HUES64 (cell line): ENCODE data around the gene HDLBP.

Source experiments
- H3K27ac ChIP-seq: 2 replicates; pipeline ENCODE4 v1.7.0; 2013; ENCODE audit warnings: low read depth, low read length, inconsistent platforms
- H3K27me3 ChIP-seq: 2 replicates; pipeline ENCODE4 v1.6.1; 2013; ENCODE audit warnings: mild to moderate bottlenecking, low read length; ENCODE audit not compliant: insufficient read depth
- H3K36me3 ChIP-seq: 2 replicates; pipeline ENCODE4 v1.6.1; 2013; ENCODE audit warnings: mild to moderate bottlenecking, low read length; ENCODE audit not compliant: insufficient read depth
- H3K4me1 ChIP-seq: 2 replicates; pipeline ENCODE4 v1.6.1; 2013; ENCODE audit warnings: mild to moderate bottlenecking, low read length, moderate library complexity; ENCODE audit not compliant: insufficient read depth
- H3K4me3 ChIP-seq: 2 replicates; pipeline ENCODE4 v1.5.1; 2013; ENCODE audit warnings: mild to moderate bottlenecking, low read length, moderate library complexity
- H3K9ac ChIP-seq: 2 replicates; pipeline ENCODE4 v1.6.1; 2013; ENCODE audit warnings: mild to moderate bottlenecking, low read depth, low read length
- H3K9me3 ChIP-seq: 2 replicates; pipeline ENCODE4 v1.6.1; 2013; ENCODE audit warnings: low read depth, low read length; ENCODE audit not compliant: insufficient read depth
- WGBS: fragments of 150-250, 120-280 bp; methylation state at CpG from one replicate; pipeline ENCODE4 v1.1.7; 2013; ENCODE audit warnings: missing lambda C conversion rate; 5-methylcytosine and 5-hydroxymethylcytosine counted together

Gene HDLBP

DNA sequence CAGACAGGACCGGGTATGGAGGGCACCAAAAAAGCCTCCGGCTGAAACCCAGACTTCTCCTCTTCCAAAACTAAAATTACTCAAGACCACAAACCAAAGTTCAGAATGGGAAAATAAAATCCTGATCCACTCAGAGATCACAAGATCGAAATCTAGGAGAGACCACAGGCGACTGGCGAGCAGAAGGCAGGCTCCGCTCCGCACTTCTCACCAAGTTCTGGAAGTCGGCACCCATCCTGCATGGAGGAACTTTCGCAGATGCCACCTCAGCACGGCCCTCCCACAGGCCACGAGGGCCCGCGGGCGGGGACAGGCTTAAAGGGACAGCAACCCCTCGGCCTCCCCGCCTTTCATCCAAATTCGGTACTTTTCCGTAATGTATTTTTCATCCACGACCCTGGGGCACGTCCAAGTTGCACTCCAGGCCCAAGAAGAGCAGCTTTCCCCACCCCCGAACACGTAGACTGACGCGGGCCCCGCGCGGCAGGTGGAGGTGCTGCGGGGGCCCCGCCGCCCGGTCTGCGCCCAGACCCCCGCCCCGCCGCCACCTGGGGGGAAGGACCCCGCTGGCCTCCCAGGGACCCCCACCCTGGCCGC, 43.7 kb downstream of the HDLBP start:
- 13% methylated on average over 37 of the region's 37 CpGs for WGBS
- H3K4me1 ChIP-seq: no peaks in the 10 kb centered on the region; the same call in 1 of the 2 replicates

DNA sequence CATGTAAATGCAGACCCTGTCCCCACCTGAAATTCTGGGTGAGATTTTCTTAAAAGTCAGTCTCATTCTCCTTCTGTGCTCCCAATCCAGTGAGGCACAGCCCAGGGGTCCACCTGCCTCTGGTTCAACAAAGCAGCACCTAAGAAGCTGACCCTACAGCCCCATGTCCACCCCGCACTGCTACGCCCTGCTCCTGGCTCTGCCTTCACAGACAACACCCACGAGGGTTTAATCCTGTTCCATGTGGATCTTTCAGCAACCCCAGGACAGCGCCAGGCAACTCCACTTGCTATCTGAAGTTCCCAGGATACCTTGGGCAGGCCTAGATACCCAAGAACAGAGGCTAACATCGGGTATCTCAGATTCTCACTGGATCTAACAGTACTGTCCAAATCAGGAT, 44.9 kb downstream of the HDLBP start:
- no peaks in the 10 kb centered on the region for H3K9me3 ChIP-seq
- H3K27me3 ChIP-seq: no peaks in the 10 kb centered on the region
- no peak overlapping the region for H3K9ac ChIP-seq
- H3K4me3 ChIP-seq: no peak overlapping the region
- no peaks in the 10 kb centered on the region; the same call in 1 of the 2 replicates for H3K4me1 ChIP-seq
- no peak overlapping the region for H3K27ac ChIP-seq
- H3K36me3 ChIP-seq: peaks cover 32% of the 10 kb centered on the region
- WGBS: 88% methylated on average over 5 of the region's 5 CpGs

More for the DNA sequence above, 43.7 kb downstream of the HDLBP start:
- H3K27ac ChIP-seq: no peak overlapping the region
- peak overlapping the region; percentile 68 for H3K4me3 ChIP-seq
- no peaks in the 10 kb centered on the region for H3K9me3 ChIP-seq
- H3K36me3 ChIP-seq: peaks cover 19% of the 10 kb centered on the region
- no peaks in the 10 kb centered on the region for H3K27me3 ChIP-seq
- peak overlapping the region; percentile 75 for H3K9ac ChIP-seq

DNA sequence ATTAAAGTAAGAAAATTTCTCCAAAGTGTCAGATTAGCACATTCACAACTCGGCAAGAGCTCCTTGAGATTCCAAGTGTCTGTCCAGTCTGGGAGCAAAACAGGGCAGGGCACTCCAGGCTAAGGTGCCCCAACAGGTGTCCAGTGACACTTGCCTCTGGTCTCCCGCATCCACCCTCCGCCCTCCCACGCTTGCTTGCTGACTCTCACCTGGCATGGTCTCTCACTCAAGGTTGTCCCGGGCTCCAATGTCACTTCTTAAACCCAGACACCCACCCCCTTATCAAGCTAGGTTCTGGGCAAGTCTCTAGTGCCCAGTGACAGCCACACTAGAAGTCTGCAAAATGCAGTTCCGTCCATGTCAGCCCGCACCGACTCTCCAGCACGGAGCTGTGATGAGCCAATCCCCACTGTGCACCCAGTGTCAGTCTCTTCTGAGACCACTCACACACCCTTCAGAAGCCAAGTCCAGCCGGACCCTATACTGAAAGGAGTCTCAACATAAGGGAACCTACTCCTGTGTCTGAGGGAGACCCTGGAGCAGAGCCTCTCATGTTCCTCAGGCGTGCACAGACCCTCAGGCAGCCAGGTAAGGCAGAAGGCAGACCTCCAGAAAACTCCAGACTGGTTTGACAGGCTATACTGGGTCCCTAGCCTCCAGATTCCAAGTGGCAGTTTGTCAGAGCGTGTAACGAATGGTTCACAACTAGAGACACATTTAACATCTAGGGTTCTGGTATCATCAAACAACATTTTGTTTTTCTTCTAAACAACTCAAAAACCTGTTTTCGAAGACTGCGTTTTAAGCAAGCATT, 45.6 kb downstream of the HDLBP start:
- Histone ChIP-seq H3K9ac (no peak overlapping the region), H3K4me3 (no peak overlapping the region), H3K36me3 (peaks cover 38% of the 10 kb centered on the region), H3K27ac (no peak overlapping the region), H3K27me3 (no peaks in the 10 kb centered on the region), H3K4me1 (no peaks in the 10 kb centered on the region; the same call in 1 of the 2 replicates), H3K9me3 (no peaks in the 10 kb centered on the region)
- WGBS: 95% methylated on average over 15 of the region's 15 CpGs

DNA sequence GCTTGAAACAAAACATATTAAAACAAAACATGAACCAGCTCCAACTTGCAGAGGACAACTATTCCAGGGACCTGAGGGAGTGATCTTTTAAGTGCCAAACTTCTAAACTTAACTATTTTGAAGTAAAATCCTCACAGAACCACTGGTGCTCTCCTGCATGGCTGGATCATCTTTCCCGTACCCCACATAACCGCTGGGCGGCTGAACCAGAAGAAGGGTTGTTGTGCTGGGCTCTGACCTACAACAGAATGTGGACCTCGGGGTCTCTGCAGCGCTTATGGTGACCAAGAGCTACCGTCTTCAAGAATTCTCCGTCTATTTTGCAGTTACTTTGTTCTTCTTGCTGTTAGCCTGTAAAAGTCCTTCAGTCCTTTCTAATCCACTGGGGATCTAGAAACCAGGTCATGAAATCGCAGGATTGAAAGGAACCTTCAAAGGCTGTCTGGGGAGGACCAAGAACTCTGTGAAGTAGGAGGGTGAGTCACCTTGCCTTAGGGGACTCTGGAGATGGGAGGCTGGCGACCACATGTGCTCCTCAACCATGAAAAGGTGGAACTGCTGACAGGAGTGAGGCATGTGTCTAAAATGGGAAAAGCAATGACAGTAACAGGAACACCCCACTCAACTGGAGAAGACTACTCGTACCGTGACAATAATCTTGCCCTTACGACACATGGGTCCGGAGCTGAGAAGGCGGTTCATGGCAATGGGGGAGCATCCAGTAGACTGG, 46.6 kb downstream of the HDLBP start:
- Histone ChIP-seq H3K4me1 (no peaks in the 10 kb centered on the region; the same call in 1 of the 2 replicates), H3K27ac (no peak overlapping the region), H3K36me3 (peaks cover 46% of the 10 kb centered on the region), H3K27me3 (no peaks in the 10 kb centered on the region), H3K4me3 (no peak overlapping the region), H3K9ac (no peak overlapping the region), H3K9me3 (no peaks in the 10 kb centered on the region)
- WGBS: 92% methylated on average over 14 of the region's 14 CpGs

DNA sequence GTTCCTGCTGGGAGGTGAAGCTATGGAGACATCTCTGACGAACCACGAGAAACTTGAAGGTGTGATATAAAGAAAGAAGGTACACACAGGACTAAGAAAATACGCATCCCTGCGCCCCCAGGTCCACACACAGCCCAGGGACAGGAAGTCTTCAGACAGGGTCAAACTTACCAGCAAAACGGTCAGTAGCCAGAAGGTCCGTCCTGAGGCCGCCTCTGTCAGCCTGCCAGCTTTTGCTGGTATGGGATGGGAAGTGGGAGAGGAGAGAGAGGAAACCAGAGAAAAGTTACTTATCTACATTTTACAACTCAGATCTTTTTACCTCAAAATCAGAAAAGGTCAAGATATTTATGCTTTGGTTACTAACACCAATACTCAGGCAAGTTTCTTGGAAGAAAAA, 47.2 kb downstream of the HDLBP start:
- no peak overlapping the region for H3K27ac ChIP-seq
- no peaks in the 10 kb centered on the region; the same call in 1 of the 2 replicates for H3K4me1 ChIP-seq
- 95% methylated on average over 7 of the region's 7 CpGs for WGBS
- no peak overlapping the region for H3K4me3 ChIP-seq
- no peaks in the 10 kb centered on the region for H3K9me3 ChIP-seq
- no peak overlapping the region for H3K9ac ChIP-seq
- peaks cover 52% of the 10 kb centered on the region for H3K36me3 ChIP-seq
- no peaks in the 10 kb centered on the region for H3K27me3 ChIP-seq

DNA sequence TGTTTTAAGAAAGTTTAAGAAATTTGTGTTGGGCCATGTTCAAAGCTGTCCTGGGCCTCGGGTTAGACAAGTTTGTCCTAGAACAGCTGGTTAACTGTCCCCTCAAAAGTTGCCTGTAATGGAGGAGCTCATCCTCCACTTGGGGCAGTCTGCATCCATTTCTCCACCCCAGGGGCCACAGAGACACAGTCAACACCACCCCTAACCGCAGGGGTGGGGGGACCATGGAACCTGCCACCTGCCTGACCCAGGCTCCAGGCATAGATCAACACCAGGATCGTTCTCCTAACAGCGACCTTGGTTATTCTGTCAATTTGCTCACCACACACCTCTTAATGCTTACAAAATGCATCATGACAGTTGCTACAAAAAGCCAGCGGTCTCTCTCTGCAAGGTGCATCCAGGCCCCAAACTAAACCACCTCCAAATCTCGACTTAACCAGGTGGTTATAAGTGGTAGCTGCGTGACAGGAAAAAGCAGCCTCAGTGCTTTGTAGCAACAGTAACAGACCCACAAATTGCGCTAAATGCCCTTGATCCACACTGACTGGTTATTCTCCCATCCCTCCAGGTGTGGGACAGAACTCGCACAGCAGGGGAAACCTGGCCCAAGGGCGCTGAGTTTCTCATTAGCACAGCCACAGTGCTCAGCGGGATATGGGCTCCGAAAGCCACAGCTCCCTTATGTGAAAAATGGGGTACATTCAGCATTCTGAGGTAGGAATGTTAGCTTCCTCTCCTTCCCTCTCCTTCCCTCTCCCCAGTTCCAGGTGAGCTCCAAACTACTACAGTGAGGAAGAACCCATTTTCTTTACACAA, 48.0 kb downstream of the HDLBP start:
- Histone ChIP-seq H3K4me3 (no peak overlapping the region), H3K9me3 (no peaks in the 10 kb centered on the region), H3K27ac (0 out of 2 replicates have a peak overlapping the region, but pooled peaks have one; percentile 10), H3K9ac (no peak overlapping the region; the same call in 1 of the 2 replicates), H3K27me3 (no peaks in the 10 kb centered on the region), H3K4me1 (no peaks in the 10 kb centered on the region; the same call in 1 of the 2 replicates), H3K36me3 (peaks cover 60% of the 10 kb centered on the region)
- 85% methylated on average over 12 of the region's 12 CpGs for WGBS

DNA sequence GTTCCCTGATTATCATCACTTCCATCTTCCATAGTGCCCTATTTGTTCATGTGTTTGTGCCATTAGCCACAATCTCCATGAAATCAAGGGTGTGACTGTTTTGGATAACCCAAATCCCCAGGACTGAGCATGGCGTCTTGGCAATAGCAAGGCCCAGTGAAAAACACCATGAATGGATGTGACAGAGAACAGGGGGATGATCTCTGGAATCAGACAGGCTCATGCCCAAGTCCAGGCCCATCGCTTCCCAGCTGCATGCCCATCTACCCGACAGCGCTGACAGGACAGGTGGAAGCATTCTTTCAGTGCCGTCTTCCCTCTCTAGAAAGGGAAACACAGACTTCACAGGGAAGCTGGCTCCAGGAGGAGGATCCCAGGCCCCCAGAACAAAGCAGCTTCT, 50.0 kb downstream of the HDLBP start:
- no peaks in the 10 kb centered on the region for H3K27me3 ChIP-seq
- no peaks in the 10 kb centered on the region for H3K9me3 ChIP-seq
- peaks cover 80% of the 10 kb centered on the region for H3K36me3 ChIP-seq
- WGBS: 97% methylated on average over 5 of the region's 5 CpGs
- no peak overlapping the region for H3K9ac ChIP-seq
- no peak overlapping the region for H3K4me3 ChIP-seq
- no peak overlapping the region for H3K27ac ChIP-seq
- no peaks in the 10 kb centered on the region; the same call in 1 of the 2 replicates for H3K4me1 ChIP-seq

DNA sequence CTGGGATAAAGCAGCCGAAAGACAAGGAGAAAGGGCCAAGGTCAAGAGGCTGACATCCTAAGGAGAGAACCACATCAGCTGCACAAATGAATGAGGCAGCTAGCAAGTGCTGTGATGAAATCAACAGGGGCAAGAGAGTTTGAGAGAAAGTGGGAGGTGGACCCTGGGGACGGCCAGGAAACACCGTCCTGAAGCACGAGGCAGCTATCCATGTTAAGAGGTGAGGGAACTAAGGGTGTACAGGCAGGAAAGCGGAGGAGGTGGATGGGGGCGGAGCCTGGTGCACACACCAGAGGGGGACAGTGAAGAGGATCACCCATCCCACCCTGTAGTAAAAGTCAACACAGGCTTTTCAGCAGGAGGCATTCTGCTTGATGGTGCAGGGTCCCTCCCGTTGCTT, 52.4 kb downstream of the HDLBP start:
- no peak overlapping the region for H3K27ac ChIP-seq
- H3K9me3 ChIP-seq: no peaks in the 10 kb centered on the region
- H3K27me3 ChIP-seq: no peaks in the 10 kb centered on the region
- no peak overlapping the region for H3K9ac ChIP-seq
- no peak overlapping the region for H3K4me3 ChIP-seq
- H3K36me3 ChIP-seq: peaks cover 96% of the 10 kb centered on the region
- no peaks in the 10 kb centered on the region for H3K4me1 ChIP-seq
- WGBS: 94% methylated on average over 7 of the region's 7 CpGs

DNA sequence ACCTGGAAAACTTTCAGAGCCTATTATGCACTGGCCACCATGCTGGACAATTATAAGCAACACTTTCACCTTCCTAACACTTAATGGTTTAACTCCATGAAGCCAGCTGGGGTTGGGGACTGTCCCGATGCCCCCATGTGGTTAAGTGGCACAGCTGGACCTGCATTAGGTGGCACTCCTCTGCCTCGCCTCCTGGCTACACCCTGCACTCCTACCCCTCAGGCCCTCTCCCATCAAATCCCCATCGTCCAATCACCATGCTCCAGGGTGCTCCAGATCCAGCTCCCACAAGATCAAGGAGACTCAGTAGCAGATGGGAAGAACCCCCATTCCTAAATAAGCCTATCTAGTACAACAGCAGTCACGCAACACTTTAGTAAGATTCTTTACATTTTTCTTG, 53.8 kb downstream of the HDLBP start:
- WGBS: 94% methylated on average over 4 of the region's 4 CpGs
- H3K36me3 ChIP-seq: peaks cover 95% of the 10 kb centered on the region

DNA sequence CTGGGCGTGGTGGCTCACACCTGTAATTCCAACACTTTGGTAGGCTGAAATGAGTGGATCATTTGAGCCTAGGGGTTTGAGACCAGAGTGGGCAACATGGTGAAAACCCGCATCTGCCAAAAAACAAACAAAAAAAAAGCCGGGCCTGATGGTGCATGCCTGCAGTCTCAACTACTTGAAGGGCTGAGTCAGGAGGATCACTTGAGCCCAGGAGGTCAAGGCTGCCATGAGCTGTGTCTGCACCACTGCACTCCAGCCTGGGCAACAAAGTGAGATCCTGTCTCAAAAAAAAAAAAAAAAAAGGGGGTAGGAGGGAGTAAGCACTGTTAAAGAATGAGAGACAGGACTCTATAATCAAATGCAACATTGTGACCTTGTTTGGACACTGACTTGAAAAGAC, 54.6 kb downstream of the HDLBP start:
- 95% methylated on average over 3 of the region's 3 CpGs for WGBS
- peaks cover 95% of the 10 kb centered on the region for H3K36me3 ChIP-seq

More for the DNA sequence above, 53.8 kb downstream of the HDLBP start:
- H3K27ac ChIP-seq: no peak overlapping the region
- H3K9ac ChIP-seq: no peak overlapping the region
- no peaks in the 10 kb centered on the region for H3K9me3 ChIP-seq
- no peaks in the 10 kb centered on the region for H3K27me3 ChIP-seq
- no peak overlapping the region for H3K4me3 ChIP-seq
- H3K4me1 ChIP-seq: no peaks in the 10 kb centered on the region

More for the DNA sequence above, 54.6 kb downstream of the HDLBP start:
- Histone ChIP-seq H3K9ac (no peak overlapping the region), H3K27me3 (no peaks in the 10 kb centered on the region), H3K4me3 (no peak overlapping the region), H3K27ac (no peak overlapping the region), H3K4me1 (no peaks in the 10 kb centered on the region), H3K9me3 (no peaks in the 10 kb centered on the region)
